Peyer's patch (tissue), 4 donors: ENCODE data around the gene RGS5.

Experiments used
- POLR2A ChIP-seq, 2 donors: fragments of 450-650 bp; IDR thresholded peaks; one replicate each; pipeline ENCODE4 v1.5.1; 2017; ENCODE audit warnings: antibody characterized with exemption in 2 of 2, mild to moderate bottlenecking in 2 of 2, moderate library complexity in 2 of 2
- TF ChIP-seq, protein P1 (sequence below), 6 experiments: fragments of 450-650 bp in 4 of 6; fragments of 200-600 bp in 2 of 6; sonication (generic) in 1 of 6; IDR thresholded peaks; one replicate each; pipeline ENCODE4 v1.5.1; 2017 to 2019; ENCODE audit warnings: antibody characterized with exemption in 6 of 6, mild to moderate bottlenecking in 3 of 6, moderate library complexity in 1 of 6

- TF ChIP-seq, protein P1, sequence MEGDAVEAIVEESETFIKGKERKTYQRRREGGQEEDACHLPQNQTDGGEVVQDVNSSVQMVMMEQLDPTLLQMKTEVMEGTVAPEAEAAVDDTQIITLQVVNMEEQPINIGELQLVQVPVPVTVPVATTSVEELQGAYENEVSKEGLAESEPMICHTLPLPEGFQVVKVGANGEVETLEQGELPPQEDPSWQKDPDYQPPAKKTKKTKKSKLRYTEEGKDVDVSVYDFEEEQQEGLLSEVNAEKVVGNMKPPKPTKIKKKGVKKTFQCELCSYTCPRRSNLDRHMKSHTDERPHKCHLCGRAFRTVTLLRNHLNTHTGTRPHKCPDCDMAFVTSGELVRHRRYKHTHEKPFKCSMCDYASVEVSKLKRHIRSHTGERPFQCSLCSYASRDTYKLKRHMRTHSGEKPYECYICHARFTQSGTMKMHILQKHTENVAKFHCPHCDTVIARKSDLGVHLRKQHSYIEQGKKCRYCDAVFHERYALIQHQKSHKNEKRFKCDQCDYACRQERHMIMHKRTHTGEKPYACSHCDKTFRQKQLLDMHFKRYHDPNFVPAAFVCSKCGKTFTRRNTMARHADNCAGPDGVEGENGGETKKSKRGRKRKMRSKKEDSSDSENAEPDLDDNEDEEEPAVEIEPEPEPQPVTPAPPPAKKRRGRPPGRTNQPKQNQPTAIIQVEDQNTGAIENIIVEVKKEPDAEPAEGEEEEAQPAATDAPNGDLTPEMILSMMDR (IDR thresholded peaks at IDR 0.05) = no peak
- TF ChIP-seq POLR2A (IDR thresholded peaks at IDR 0.05) = no peak
These were observed 72.4 kb downstream of the RGS5 start for GRCh38 chr1:163130225-163130856.
